Stimulated activated CD8-positive, alpha-beta memory T cell treated with anti-CD3 and anti-CD28 coated beads, Interleukin-12 subunit alpha, Interleukin-12 subunit beta, amount 100 ng/mL, for 1 hour (primary cell): Measurements from ENCODE around the gene KLF7.

Experiments used
- DNase-seq: peaks from one replicate; pipeline ENCODE4 v3.0.0-alpha.2; 2020; ENCODE audit warnings: low read depth

KLF7 gene

GRCh38 chr2:207166349-207167098 lies 776 bp upstream of the KLF7 start:
- peak; percentile 46 for DNase-seq

- DNase-seq = peak; percentile 94
Measured at GRCh38 chr2:207166039-207166348, 246 bp upstream of the KLF7 start.

- DNase-seq = no peak
Measured at GRCh38 chr2:207164006-207164831, 1.5 kb downstream of the KLF7 start.

GRCh38 chr2:207163756-207164005 lies 2.1 kb downstream of the KLF7 start:
- no peak for DNase-seq

GRCh38 chr2:207163053-207163755 lies 2.5 kb downstream of the KLF7 start:
- no peak for DNase-seq

- no peak for DNase-seq
Measured at GRCh38 chr2:207162316-207162715, 3.4 kb downstream of the KLF7 start.

- no peak for DNase-seq
Measured at GRCh38 chr2:207161247-207162123, 4.3 kb downstream of the KLF7 start.

GRCh38 chr2:207160115-207160514 lies 5.6 kb downstream of the KLF7 start:
- DNase-seq = no peak

GRCh38 chr2:207159002-207159401 lies 6.7 kb downstream of the KLF7 start:
- DNase-seq = no peak

- DNase-seq = no peak
Measured at GRCh38 chr2:207157731-207158130, 8.0 kb downstream of the KLF7 start.

GRCh38 chr2:207157162-207157481 lies 8.6 kb downstream of the KLF7 start:
- DNase-seq = no peak

GRCh38 chr2:207156451-207157161 lies 9.1 kb downstream of the KLF7 start:
- DNase-seq = no peak

- DNase-seq = no peak
Measured at GRCh38 chr2:207155516-207156444, 10.0 kb downstream of the KLF7 start.

- no peak for DNase-seq
Measured at GRCh38 chr2:207154556-207155510, 10.9 kb downstream of the KLF7 start.

GRCh38 chr2:207153266-207153975 lies 12.3 kb downstream of the KLF7 start:
- no peak for DNase-seq

- no peak for DNase-seq
Measured at GRCh38 chr2:207151048-207151447, 14.7 kb downstream of the KLF7 start.

- DNase-seq = no peak
Measured at GRCh38 chr2:207150284-207150683, 15.5 kb downstream of the KLF7 start.

- DNase-seq = no peak
Measured at GRCh38 chr2:207149249-207150213, 16.2 kb downstream of the KLF7 start.
